Right renal cortex interstitium (tissue), 3 donors: ENCODE results near the gene C16orf89. TPM values are rescaled to one million over a fixed set of nuclear protein-coding genes. Genes with fewer than 3 reads are reported as not detected.

Experiments used
- DNase-seq, 3 donors: peaks; one replicate each; pipeline ENCODE4 v3.0.0-alpha.2; 2013; ENCODE audit warnings: low read depth in 3 of 3, low spot score in 2 of 3
- polyA plus RNA-seq, 3 donors: library from polyadenylated mRNA; unstranded; fragments of 120-200 nt; gene quantifications; one replicate each; pipeline ENCODE4 v1.2.1, GENCODE V29; 2013; ENCODE audit not compliant: insufficient read length in 3 of 3

The C16orf89 gene
- polyA plus RNA-seq, 3 donors = 3.4 to 6.1 (median 4.9) TPM

GRCh38 chr16:5031601-5032000 lies 34.2 kb downstream of the C16orf89 start:
- no peak for DNase-seq

GRCh38 chr16:5030251-5030870 lies 35.4 kb downstream of the C16orf89 start:
- no peak for DNase-seq

GRCh38 chr16:5028950-5029475 lies 36.7 kb downstream of the C16orf89 start:
- no peak for DNase-seq

GRCh38 chr16:5027575-5028235 lies 38.1 kb downstream of the C16orf89 start:
- no peak for DNase-seq

- DNase-seq = no peak
Observed at GRCh38 chr16:5027086-5027485, 38.7 kb downstream of the C16orf89 start.

- DNase-seq = no peak
Observed at GRCh38 chr16:5026664-5027063, 39.1 kb downstream of the C16orf89 start.

- DNase-seq = no peak
Observed at GRCh38 chr16:5025171-5025632, 40.6 kb downstream of the C16orf89 start.

- DNase-seq = no peak
Observed at GRCh38 chr16:5024632-5025031, 41.1 kb downstream of the C16orf89 start.

- no peak for DNase-seq
Observed at GRCh38 chr16:5022521-5022920, 43.2 kb downstream of the C16orf89 start.

- no peak for DNase-seq
Observed at GRCh38 chr16:5020551-5020950, 45.2 kb downstream of the C16orf89 start.

GRCh38 chr16:5019775-5020174 lies 46.0 kb downstream of the C16orf89 start:
- no peak for DNase-seq

GRCh38 chr16:5018793-5019192 lies 47.0 kb downstream of the C16orf89 start:
- DNase-seq = no peak

GRCh38 chr16:5017678-5017969 lies 48.1 kb downstream of the C16orf89 start:
- DNase-seq = no peak

- DNase-seq = no peak
Observed at GRCh38 chr16:5016967-5017677, 48.6 kb downstream of the C16orf89 start.

GRCh38 chr16:5015887-5016286 lies 49.9 kb downstream of the C16orf89 start:
- no peak for DNase-seq

- DNase-seq = no peak
Observed at GRCh38 chr16:5015351-5015750, 50.4 kb downstream of the C16orf89 start.

GRCh38 chr16:5012887-5013286 lies 52.9 kb downstream of the C16orf89 start:
- DNase-seq = no peak

GRCh38 chr16:5011637-5012036 lies 54.1 kb downstream of the C16orf89 start:
- no peak for DNase-seq

GRCh38 chr16:5010576-5011329 lies 55.0 kb downstream of the C16orf89 start:
- no peak for DNase-seq

- DNase-seq = no peak
Observed at GRCh38 chr16:5008311-5008731, 57.4 kb downstream of the C16orf89 start.

- DNase-seq = no peak
Observed at GRCh38 chr16:5007256-5007655, 58.5 kb downstream of the C16orf89 start.
